ENCODE data around the gene SHISA6.

SHISA6 gene

GRCh38 chr17:11580677-11581076, 339.7 kb downstream of the SHISA6 start:
- Mint-ChIP-seq H3K4me3 (no peak overlapping the region), H3K36me3 (no peaks in the 10 kb centered on the region), H3K27me3 (no peaks in the 10 kb centered on the region), H3K4me1 (no peaks in the 10 kb centered on the region), H3K27ac (no peak overlapping the region), H3K9me3 (peaks cover 5 to 9% of the 10 kb centered on the region in 2 donors)
- DNase-seq = no peak
- no peak for ATAC-seq (replicated peaks)

- no peaks in the 10 kb centered on the region for H3K36me3 Mint-ChIP-seq
- peaks cover 5 to 10% of the 10 kb centered on the region in 2 donors for H3K9me3 Mint-ChIP-seq
- DNase-seq = no peak
- no peak overlapping the region for H3K27ac Mint-ChIP-seq
- no peak overlapping the region for H3K4me3 Mint-ChIP-seq
- H3K27me3 Mint-ChIP-seq = no peaks in the 10 kb centered on the region
- H3K4me1 Mint-ChIP-seq = no peaks in the 10 kb centered on the region
- ATAC-seq (replicated peaks) = no peak
Observed at GRCh38 chr17:11582217-11582616, 341.2 kb downstream of the SHISA6 start.

- ATAC-seq (replicated peaks) (no peak), DNase-seq (no peak)
- H3K27ac Mint-ChIP-seq = no peak overlapping the region
- no peaks in the 10 kb centered on the region for H3K4me1 Mint-ChIP-seq
- H3K27me3 Mint-ChIP-seq = no peaks in the 10 kb centered on the region
- no peaks in the 10 kb centered on the region for H3K36me3 Mint-ChIP-seq
- H3K4me3 Mint-ChIP-seq = no peak overlapping the region
- H3K9me3 Mint-ChIP-seq = peaks cover 5 to 6% of the 10 kb centered on the region in 2 donors
Observed at GRCh38 chr17:11583306-11583992, 342.4 kb downstream of the SHISA6 start.

GRCh38 chr17:11589716-11590115, 348.7 kb downstream of the SHISA6 start:
- ATAC-seq (replicated peaks) (no peak), DNase-seq (no peak)
- H3K9me3 Mint-ChIP-seq = peaks cover 3 to 5% of the 10 kb centered on the region in 2 donors
- no peak overlapping the region for H3K4me3 Mint-ChIP-seq
- H3K36me3 Mint-ChIP-seq = no peaks in the 10 kb centered on the region
- H3K4me1 Mint-ChIP-seq = no peaks in the 10 kb centered on the region
- H3K27me3 Mint-ChIP-seq = no peaks in the 10 kb centered on the region
- no peak overlapping the region for H3K27ac Mint-ChIP-seq

GRCh38 chr17:11598274-11599221, 357.5 kb downstream of the SHISA6 start, which contains the start of gene DNAH9:
Gene DNAH9, plus strand, starts transcription at chr17:11598470. Its CDS starts 29 bp downstream, at chr17:11598499.
- H3K9me3 Mint-ChIP-seq = peaks cover 8% of the 10 kb centered on the region in 2 donors
- peaks cover 2 to 3% of the 10 kb centered on the region in 2 donors for H3K36me3 Mint-ChIP-seq
- peak within 1 kb of the TSS; percentile 10 to 27 for H3K4me3 Mint-ChIP-seq
- ATAC-seq (replicated peaks) (peak; percentile 74 to 82), DNase-seq (peak; percentile 17)
- peaks cover 2 to 4% of the 10 kb centered on the region in 2 donors for H3K4me1 Mint-ChIP-seq
- peaks cover 20 to 31% of the 10 kb centered on the region in 2 donors for H3K27me3 Mint-ChIP-seq
- no peak within 1 kb of the TSS for H3K27ac Mint-ChIP-seq

- no peak for DNase-seq
- peaks cover 4 to 5% of the 10 kb centered on the region in 2 donors for H3K9me3 Mint-ChIP-seq
- H3K27me3 Mint-ChIP-seq = peaks cover 20 to 31% of the 10 kb centered on the region in 2 donors
- no peak overlapping the region for H3K4me3 Mint-ChIP-seq
- ATAC-seq (replicated peaks) = no peak
- H3K27ac Mint-ChIP-seq = no peak overlapping the region
- H3K36me3 Mint-ChIP-seq = peaks cover 2 to 3% of the 10 kb centered on the region in 2 donors
- H3K4me1 Mint-ChIP-seq = peaks cover 2 to 4% of the 10 kb centered on the region in 2 donors
Observed at GRCh38 chr17:11601661-11602060, 360.6 kb downstream of the SHISA6 start.

GRCh38 chr17:11608396-11608795, 367.4 kb downstream of the SHISA6 start:
- Mint-ChIP-seq H3K9me3 (no peaks in the 10 kb centered on the region), H3K36me3 (no peaks in the 10 kb centered on the region), H3K4me3 (no peak overlapping the region), H3K27me3 (no peaks in the 10 kb centered on the region), H3K4me1 (no peaks in the 10 kb centered on the region), H3K27ac (no peak overlapping the region)
- ATAC-seq (replicated peaks) (no peak), DNase-seq (no peak)

GRCh38 chr17:11610999-11611566, 370.1 kb downstream of the SHISA6 start:
- Mint-ChIP-seq H3K9me3 (no peaks in the 10 kb centered on the region), H3K27ac (no peak overlapping the region), H3K4me1 (no peaks in the 10 kb centered on the region), H3K27me3 (no peaks in the 10 kb centered on the region), H3K4me3 (no peak overlapping the region), H3K36me3 (no peaks in the 10 kb centered on the region)
- ATAC-seq (replicated peaks) = no peak
- no peak for DNase-seq

GRCh38 chr17:11612956-11613355, 371.9 kb downstream of the SHISA6 start:
- H3K27me3 Mint-ChIP-seq = no peaks in the 10 kb centered on the region

More at GRCh38 chr17:11612956-11613355, 371.9 kb downstream of the SHISA6 start:
- no peak overlapping the region for H3K27ac Mint-ChIP-seq
- no peak for ATAC-seq (replicated peaks)
- no peaks in the 10 kb centered on the region for H3K4me1 Mint-ChIP-seq
- H3K36me3 Mint-ChIP-seq = no peaks in the 10 kb centered on the region
- no peak overlapping the region for H3K4me3 Mint-ChIP-seq
- DNase-seq = no peak
- no peaks in the 10 kb centered on the region for H3K9me3 Mint-ChIP-seq
